ENCODE data around the gene TOP1.
A peak's percentile ranks its signal among the peaks of the same experiment; 100 is the strongest.

The TOP1 gene

GRCh38 chr20:41027872-41028358 lies 707 bp upstream of the TOP1 start:
- H3K27ac ChIP-seq (ENCODE audit: low read length) = no peak overlapping the region

GRCh38 chr20:41029150-41029901 lies 704 bp downstream of the TOP1 start:
- Histone ChIP-seq H3K9me3 (ENCODE audit: insufficient read depth, low read depth, low read length) (no peaks in the 10 kb centered on the region), H3K27ac (ENCODE audit: low read length) (peak overlapping the region; percentile 61), H3K4me1 (ENCODE audit: insufficient read depth, low read length) (peaks cover 26% of the 10 kb centered on the region), H3K27me3 (ENCODE audit: insufficient read depth, low read length) (peaks cover 39% of the 10 kb centered on the region), H3K4me3 (ENCODE audit: low read length) (peak overlapping the region; percentile 91), H3K36me3 (ENCODE audit: insufficient read depth, low read depth, low read length) (peaks cover 31% of the 10 kb centered on the region), H3K9ac (ENCODE audit: low read depth, low read length) (peak overlapping the region; percentile 93)

More at GRCh38 chr20:41027872-41028358, 707 bp upstream of the TOP1 start:
- Histone ChIP-seq H3K9ac (ENCODE audit: low read depth, low read length) (peak overlapping the region; percentile 86), H3K4me3 (ENCODE audit: low read length) (peak overlapping the region; percentile 67), H3K9me3 (ENCODE audit: insufficient read depth, low read depth, low read length) (no peaks in the 10 kb centered on the region), H3K4me1 (ENCODE audit: insufficient read depth, low read length) (peaks cover 26% of the 10 kb centered on the region), H3K27me3 (ENCODE audit: insufficient read depth, low read length) (peaks cover 25% of the 10 kb centered on the region), H3K36me3 (ENCODE audit: insufficient read depth, low read depth, low read length) (peaks cover 24% of the 10 kb centered on the region)

DNA sequence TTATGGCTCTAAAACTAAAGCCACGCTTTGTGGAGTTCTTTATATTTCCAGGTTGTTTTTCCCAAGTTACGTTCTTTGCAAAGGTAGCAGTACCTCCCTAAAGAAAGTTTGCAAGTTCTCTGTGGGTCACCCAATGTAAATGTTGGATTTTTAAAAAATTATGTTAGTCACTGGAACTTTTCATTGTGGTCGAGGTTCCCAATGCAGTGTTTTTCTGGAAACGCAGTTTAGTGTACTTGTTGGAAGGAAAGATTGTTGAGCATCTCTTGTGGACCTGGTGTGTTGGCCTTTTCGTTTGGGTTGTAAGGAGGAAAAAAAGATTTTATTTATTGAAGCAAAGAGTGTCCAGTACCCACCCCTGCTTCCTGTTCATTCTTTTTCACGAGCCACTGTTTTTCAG lies 1.4 kb downstream of the TOP1 start:
- Histone ChIP-seq H3K36me3 (ENCODE audit: insufficient read depth, low read depth, low read length) (peaks cover 31% of the 10 kb centered on the region), H3K4me1 (ENCODE audit: insufficient read depth, low read length) (peaks cover 26% of the 10 kb centered on the region), H3K27me3 (ENCODE audit: insufficient read depth, low read length) (peaks cover 47% of the 10 kb centered on the region), H3K9ac (ENCODE audit: low read depth, low read length) (peak overlapping the region; percentile 93), H3K9me3 (ENCODE audit: insufficient read depth, low read depth, low read length) (no peaks in the 10 kb centered on the region), H3K27ac (ENCODE audit: low read length) (no peak overlapping the region), H3K4me3 (ENCODE audit: low read length) (peak overlapping the region; percentile 91)

- Histone ChIP-seq H3K27me3 (ENCODE audit: insufficient read depth, low read length) (peaks cover 53% of the 10 kb centered on the region), H3K4me1 (ENCODE audit: insufficient read depth, low read length) (peaks cover 30% of the 10 kb centered on the region), H3K36me3 (ENCODE audit: insufficient read depth, low read depth, low read length) (peaks cover 31% of the 10 kb centered on the region), H3K9ac (ENCODE audit: low read depth, low read length) (peak overlapping the region; percentile 93; the same call in 1 of the 2 replicates), H3K27ac (ENCODE audit: low read length) (no peak overlapping the region), H3K4me3 (ENCODE audit: low read length) (peak overlapping the region; percentile 91), H3K9me3 (ENCODE audit: insufficient read depth, low read depth, low read length) (no peaks in the 10 kb centered on the region)
These were observed 2.1 kb downstream of the TOP1 start for GRCh38 chr20:41030531-41031242.

DNA sequence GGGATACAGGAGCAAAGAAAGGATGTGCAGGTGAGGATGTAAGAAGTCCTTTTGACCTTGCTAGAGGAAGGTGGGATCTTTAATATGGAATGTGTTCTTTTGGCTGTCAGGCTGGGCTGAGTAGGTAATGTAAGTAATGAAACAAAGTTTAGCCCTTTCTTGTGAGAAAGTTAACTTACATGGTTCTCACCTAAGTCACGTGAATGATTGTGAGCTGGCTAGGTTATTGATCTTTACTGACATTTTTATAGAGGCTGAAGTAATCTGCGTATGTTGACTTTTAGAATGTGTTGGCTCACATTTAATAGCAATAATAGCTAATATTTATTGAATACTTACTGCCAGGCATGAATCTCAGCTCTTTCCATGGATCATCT lies 2.6 kb downstream of the TOP1 start:
- H3K9ac ChIP-seq (ENCODE audit: low read depth, low read length) = no peak overlapping the region

GRCh38 chr20:41032271-41032670 lies 3.6 kb downstream of the TOP1 start:
- Histone ChIP-seq H3K27ac (ENCODE audit: low read length) (no peak overlapping the region), H3K9ac (ENCODE audit: low read depth, low read length) (no peak overlapping the region), H3K36me3 (ENCODE audit: insufficient read depth, low read depth, low read length) (peaks cover 31% of the 10 kb centered on the region), H3K27me3 (ENCODE audit: insufficient read depth, low read length) (peaks cover 63% of the 10 kb centered on the region), H3K4me1 (ENCODE audit: insufficient read depth, low read length) (peaks cover 37% of the 10 kb centered on the region), H3K4me3 (ENCODE audit: low read length) (no peak overlapping the region), H3K9me3 (ENCODE audit: insufficient read depth, low read depth, low read length) (no peaks in the 10 kb centered on the region)

More for the DNA sequence above, 2.6 kb downstream of the TOP1 start:
- H3K4me3 ChIP-seq (ENCODE audit: low read length) = peak overlapping the region; percentile 91
- no peaks in the 10 kb centered on the region for H3K9me3 ChIP-seq (ENCODE audit: insufficient read depth, low read depth, low read length)
- H3K27ac ChIP-seq (ENCODE audit: low read length) = no peak overlapping the region
- H3K27me3 ChIP-seq (ENCODE audit: insufficient read depth, low read length) = peaks cover 59% of the 10 kb centered on the region
- peaks cover 31% of the 10 kb centered on the region for H3K36me3 ChIP-seq (ENCODE audit: insufficient read depth, low read depth, low read length)
- H3K4me1 ChIP-seq (ENCODE audit: insufficient read depth, low read length) = peaks cover 34% of the 10 kb centered on the region

DNA sequence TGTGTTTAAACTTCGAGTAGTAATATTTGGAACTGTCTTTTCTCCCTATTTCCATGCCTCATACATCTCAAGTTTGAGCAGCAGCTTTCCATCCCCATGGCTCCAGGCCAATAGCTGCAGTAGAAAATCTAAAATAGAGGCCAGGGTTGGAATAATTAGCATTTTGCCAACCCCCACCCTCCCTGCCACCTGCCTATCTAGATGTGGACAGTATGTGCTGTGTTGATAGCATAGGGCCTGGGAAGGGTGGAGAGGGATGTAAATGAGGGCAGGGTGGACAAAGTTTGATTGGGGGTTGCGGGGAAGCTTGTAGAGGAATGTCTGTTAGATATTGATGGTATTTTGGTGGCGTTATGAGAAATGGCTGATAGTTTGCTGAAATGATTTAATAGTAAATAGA lies 5.6 kb downstream of the TOP1 start:
- H3K9me3 ChIP-seq (ENCODE audit: insufficient read depth, low read depth, low read length) = no peaks in the 10 kb centered on the region
- no peak overlapping the region for H3K27ac ChIP-seq (ENCODE audit: low read length)
- H3K27me3 ChIP-seq (ENCODE audit: insufficient read depth, low read length) = peaks cover 63% of the 10 kb centered on the region
- no peak overlapping the region for H3K4me3 ChIP-seq (ENCODE audit: low read length)
- H3K4me1 ChIP-seq (ENCODE audit: insufficient read depth, low read length) = peaks cover 38% of the 10 kb centered on the region
- H3K9ac ChIP-seq (ENCODE audit: low read depth, low read length) = no peak overlapping the region
- peaks cover 31% of the 10 kb centered on the region for H3K36me3 ChIP-seq (ENCODE audit: insufficient read depth, low read depth, low read length)

DNA sequence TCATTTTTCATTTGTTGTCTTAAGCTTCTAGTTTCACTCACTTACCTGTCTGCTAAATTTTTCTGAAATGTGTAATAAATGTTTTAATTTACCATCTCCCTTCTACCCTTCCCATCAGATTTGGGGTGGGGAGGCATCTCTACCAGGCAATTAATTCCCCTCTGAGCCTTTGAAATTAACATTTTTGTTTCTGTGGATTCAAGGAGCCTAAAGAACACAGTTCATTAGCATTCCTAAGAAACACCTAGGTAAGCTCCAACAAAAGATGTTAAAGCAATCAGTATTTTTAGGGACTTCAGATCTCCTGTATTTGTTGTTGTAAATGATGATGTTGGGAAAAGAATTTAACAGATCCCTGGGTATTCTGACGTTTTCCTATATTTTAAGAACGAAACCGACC lies 6.6 kb downstream of the TOP1 start:
- Histone ChIP-seq H3K9me3 (ENCODE audit: insufficient read depth, low read depth, low read length) (no peaks in the 10 kb centered on the region), H3K27ac (ENCODE audit: low read length) (no peak overlapping the region), H3K9ac (ENCODE audit: low read depth, low read length) (no peak overlapping the region), H3K4me1 (ENCODE audit: insufficient read depth, low read length) (peaks cover 35% of the 10 kb centered on the region), H3K36me3 (ENCODE audit: insufficient read depth, low read depth, low read length) (peaks cover 31% of the 10 kb centered on the region), H3K27me3 (ENCODE audit: insufficient read depth, low read length) (peaks cover 63% of the 10 kb centered on the region), H3K4me3 (ENCODE audit: low read length) (no peak overlapping the region)

GRCh38 chr20:41037179-41037578 lies 8.6 kb downstream of the TOP1 start:
- peaks cover 20% of the 10 kb centered on the region for H3K36me3 ChIP-seq (ENCODE audit: insufficient read depth, low read depth, low read length)
- H3K9me3 ChIP-seq (ENCODE audit: insufficient read depth, low read depth, low read length) = no peaks in the 10 kb centered on the region
- H3K9ac ChIP-seq (ENCODE audit: low read depth, low read length) = no peak overlapping the region
- H3K4me3 ChIP-seq (ENCODE audit: low read length) = no peak overlapping the region
- H3K4me1 ChIP-seq (ENCODE audit: insufficient read depth, low read length) = peaks cover 22% of the 10 kb centered on the region
- peaks cover 45% of the 10 kb centered on the region for H3K27me3 ChIP-seq (ENCODE audit: insufficient read depth, low read length)
- no peak overlapping the region for H3K27ac ChIP-seq (ENCODE audit: low read length)

GRCh38 chr20:41038149-41038877 lies 9.7 kb downstream of the TOP1 start:
- H3K4me1 ChIP-seq (ENCODE audit: insufficient read depth, low read length) = peaks cover 18% of the 10 kb centered on the region
- H3K36me3 ChIP-seq (ENCODE audit: insufficient read depth, low read depth, low read length) = peaks cover 10% of the 10 kb centered on the region
- no peak overlapping the region for H3K9ac ChIP-seq (ENCODE audit: low read depth, low read length)
- H3K9me3 ChIP-seq (ENCODE audit: insufficient read depth, low read depth, low read length) = no peaks in the 10 kb centered on the region
- H3K4me3 ChIP-seq (ENCODE audit: low read length) = no peak overlapping the region
- peaks cover 33% of the 10 kb centered on the region for H3K27me3 ChIP-seq (ENCODE audit: insufficient read depth, low read length)
- H3K27ac ChIP-seq (ENCODE audit: low read length) = no peak overlapping the region

DNA sequence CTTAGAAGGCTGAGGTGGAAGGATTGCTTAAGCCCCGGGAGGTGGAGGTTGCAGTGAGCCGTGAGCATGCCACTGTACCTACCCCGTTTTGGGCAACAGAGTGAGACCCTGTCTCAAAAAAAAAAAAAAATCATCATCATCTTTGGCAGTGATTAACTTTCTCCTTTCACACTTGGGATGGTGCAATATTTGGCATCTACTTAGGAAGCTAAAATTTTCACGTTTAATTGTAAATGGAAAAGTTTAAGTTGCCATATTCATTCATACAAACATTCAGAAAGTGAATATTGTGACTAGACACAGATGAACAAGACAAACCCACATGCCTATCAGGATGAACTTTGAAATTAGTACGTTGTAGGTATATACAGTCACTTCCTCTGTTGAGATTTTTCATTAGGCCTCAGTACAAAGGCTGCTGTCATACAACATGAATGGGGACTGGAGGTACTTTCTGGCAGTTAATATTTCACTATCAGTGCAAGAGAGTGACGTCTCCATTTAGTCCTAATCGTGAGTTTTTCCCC lies 10.3 kb downstream of the TOP1 start:
- H3K27ac ChIP-seq (ENCODE audit: low read length) = no peak overlapping the region
- H3K4me1 ChIP-seq (ENCODE audit: insufficient read depth, low read length) = peaks cover 18% of the 10 kb centered on the region
- H3K36me3 ChIP-seq (ENCODE audit: insufficient read depth, low read depth, low read length) = peaks cover 4% of the 10 kb centered on the region

More for the DNA sequence above, 10.3 kb downstream of the TOP1 start:
- no peaks in the 10 kb centered on the region for H3K9me3 ChIP-seq (ENCODE audit: insufficient read depth, low read depth, low read length)
- H3K9ac ChIP-seq (ENCODE audit: low read depth, low read length) = no peak overlapping the region
- H3K27me3 ChIP-seq (ENCODE audit: insufficient read depth, low read length) = peaks cover 27% of the 10 kb centered on the region
- H3K4me3 ChIP-seq (ENCODE audit: low read length) = no peak overlapping the region

Data from iPS-20b (cell line).